HFFc6 (cell line): ENCODE results near the gene SMIM23. TPM values are rescaled to one million over a fixed set of nuclear protein-coding genes. Genes with fewer than 3 reads are reported as not detected.

Experiments used
- DNase-seq: peaks from one replicate; pipeline ENCODE4 v3.0.0-alpha.2; 2018
- H3K27ac Mint-ChIP-seq: 2 replicates; pipeline ENCODE4 v1.8.0; 2020; ENCODE audit warnings: mild to moderate bottlenecking, mixed read lengths
- H3K27me3 Mint-ChIP-seq: 2 replicates; pipeline ENCODE4 v1.8.0; 2021; ENCODE audit warnings: mild to moderate bottlenecking, moderate library complexity, mixed read lengths; ENCODE audit not compliant: insufficient read depth
- H3K36me3 Mint-ChIP-seq: 2 replicates; pipeline ENCODE4 v1.8.0; 2021; ENCODE audit warnings: low read depth, mixed read lengths
- H3K4me1 Mint-ChIP-seq: 2 replicates; pipeline ENCODE4 v1.8.0; 2020; ENCODE audit warnings: low read depth, mixed read lengths
- H3K4me3 Mint-ChIP-seq: 2 replicates; pipeline ENCODE4 v1.8.0; 2020; ENCODE audit warnings: mild to moderate bottlenecking, moderate library complexity, mixed read lengths
- H3K9me3 Mint-ChIP-seq: 2 replicates; pipeline ENCODE4 v1.8.0; 2020; ENCODE audit warnings: mild to moderate bottlenecking, mixed read lengths
- total RNA-seq, 6 experiments: library from RNA; stranded (reverse); fragmentation: NEBNext Ultra II Directional; extraction: Animal tissue kit (Norgen Biotek cat#: 25700); gene quantifications; 2 replicates in 1 of 6; 3 replicates in 5 of 6; pipeline ENCODE4 v1.2.3, GENCODE V29; 2021
- TF ChIP-seq, protein P1 (sequence below): fragments of 200-600 bp; sonication (generic); IDR thresholded peaks from 2 replicates; pipeline ENCODE4 v1.5.0; 2021; ENCODE audit warnings: antibody characterized with exemption, mild to moderate bottlenecking

SMIM23 gene
- total RNA-seq, 6 experiments from 2014 or later = not detected

DNA sequence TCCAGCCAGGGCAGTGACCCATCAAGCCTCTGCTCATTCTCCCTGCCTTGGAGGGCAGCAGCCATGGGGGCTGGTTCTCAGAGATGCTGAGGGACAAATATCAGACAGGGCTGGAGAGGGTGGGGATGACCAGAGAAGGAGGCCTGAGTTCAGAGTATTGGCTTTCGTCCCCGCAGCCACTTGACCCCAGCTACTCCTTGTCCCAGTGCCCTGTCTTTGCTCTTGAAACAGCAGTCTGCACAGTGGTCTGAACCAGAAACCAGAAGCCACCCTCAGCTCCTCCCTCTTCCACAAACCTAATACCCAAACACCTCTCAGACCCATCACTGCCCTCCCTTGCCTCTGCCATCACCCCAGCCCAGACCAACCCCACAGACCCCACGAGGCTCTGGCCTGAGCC, 36.3 kb upstream of the SMIM23 start:
- Mint-ChIP-seq H3K36me3 (no peaks in the 10 kb centered on the region), H3K9me3 (no peaks in the 10 kb centered on the region), H3K4me3 (no peak overlapping the region), H3K27me3 (peaks cover 4% of the 10 kb centered on the region), H3K4me1 (no peaks in the 10 kb centered on the region), H3K27ac (no peak overlapping the region)
- TF ChIP-seq, protein P1, sequence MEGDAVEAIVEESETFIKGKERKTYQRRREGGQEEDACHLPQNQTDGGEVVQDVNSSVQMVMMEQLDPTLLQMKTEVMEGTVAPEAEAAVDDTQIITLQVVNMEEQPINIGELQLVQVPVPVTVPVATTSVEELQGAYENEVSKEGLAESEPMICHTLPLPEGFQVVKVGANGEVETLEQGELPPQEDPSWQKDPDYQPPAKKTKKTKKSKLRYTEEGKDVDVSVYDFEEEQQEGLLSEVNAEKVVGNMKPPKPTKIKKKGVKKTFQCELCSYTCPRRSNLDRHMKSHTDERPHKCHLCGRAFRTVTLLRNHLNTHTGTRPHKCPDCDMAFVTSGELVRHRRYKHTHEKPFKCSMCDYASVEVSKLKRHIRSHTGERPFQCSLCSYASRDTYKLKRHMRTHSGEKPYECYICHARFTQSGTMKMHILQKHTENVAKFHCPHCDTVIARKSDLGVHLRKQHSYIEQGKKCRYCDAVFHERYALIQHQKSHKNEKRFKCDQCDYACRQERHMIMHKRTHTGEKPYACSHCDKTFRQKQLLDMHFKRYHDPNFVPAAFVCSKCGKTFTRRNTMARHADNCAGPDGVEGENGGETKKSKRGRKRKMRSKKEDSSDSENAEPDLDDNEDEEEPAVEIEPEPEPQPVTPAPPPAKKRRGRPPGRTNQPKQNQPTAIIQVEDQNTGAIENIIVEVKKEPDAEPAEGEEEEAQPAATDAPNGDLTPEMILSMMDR = no peak
- no peak for DNase-seq

DNA sequence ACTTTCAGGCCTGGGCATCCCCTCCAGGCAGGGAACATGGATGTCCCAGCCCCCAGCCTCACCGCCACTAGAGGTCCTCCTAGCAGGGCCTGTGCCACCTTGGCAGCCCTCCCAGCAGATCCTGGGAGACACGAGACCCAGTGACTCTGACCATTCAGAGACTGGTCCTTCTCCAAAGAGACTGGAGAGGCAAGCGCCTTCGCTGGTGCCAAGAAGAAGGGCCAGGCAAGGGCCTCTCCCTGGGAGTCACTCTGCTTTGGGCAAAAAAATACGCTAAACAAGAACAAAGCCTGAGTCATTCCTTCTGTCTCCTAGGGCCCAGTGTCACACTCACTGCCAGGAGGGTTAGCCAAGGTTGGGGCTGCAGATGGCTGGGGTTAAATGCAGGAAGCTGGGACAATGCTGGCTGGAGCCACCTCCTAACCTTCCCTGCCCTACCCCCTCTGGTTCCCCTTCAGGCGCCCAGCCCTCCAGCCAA, 35.3 kb upstream of the SMIM23 start:
- Mint-ChIP-seq H3K4me1 (no peaks in the 10 kb centered on the region), H3K9me3 (no peaks in the 10 kb centered on the region), H3K36me3 (no peaks in the 10 kb centered on the region), H3K27me3 (peaks cover 2% of the 10 kb centered on the region), H3K27ac (no peak overlapping the region), H3K4me3 (no peak overlapping the region)
- TF ChIP-seq, protein P1 = peak; percentile 32; the same call in 1 of the 2 replicates
- DNase-seq = peak; percentile 12

DNA sequence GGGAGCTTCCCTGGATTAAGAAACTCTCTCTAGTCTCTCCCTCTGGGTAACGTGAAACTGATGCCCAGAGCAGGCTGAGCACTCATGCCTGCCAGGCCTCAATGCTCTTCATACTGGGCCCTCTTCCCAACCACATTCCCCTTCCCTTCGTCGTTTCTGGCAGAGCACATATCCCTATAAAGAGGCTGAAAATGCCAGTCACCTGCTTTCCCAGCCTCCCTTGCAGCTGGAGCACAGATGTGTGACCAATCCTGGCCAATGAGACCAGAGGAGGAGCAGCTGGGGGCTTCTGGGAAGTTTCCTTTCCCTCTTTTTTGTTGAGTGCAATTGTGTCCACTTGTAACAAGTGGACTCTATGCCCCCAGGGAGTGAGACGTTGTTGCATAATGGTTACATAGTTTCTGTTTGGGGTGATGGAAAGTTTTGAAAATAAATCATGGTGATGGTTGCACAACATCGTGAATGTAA, 30.2 kb upstream of the SMIM23 start:
- Mint-ChIP-seq H3K4me1 (peaks cover 15% of the 10 kb centered on the region), H3K4me3 (no peak overlapping the region), H3K27ac (no peak overlapping the region), H3K36me3 (no peaks in the 10 kb centered on the region; the same call in 1 of the 2 replicates), H3K27me3 (no peaks in the 10 kb centered on the region), H3K9me3 (peaks cover 4% of the 10 kb centered on the region)
- TF ChIP-seq, protein P1 = no peak
- DNase-seq = no peak

DNA sequence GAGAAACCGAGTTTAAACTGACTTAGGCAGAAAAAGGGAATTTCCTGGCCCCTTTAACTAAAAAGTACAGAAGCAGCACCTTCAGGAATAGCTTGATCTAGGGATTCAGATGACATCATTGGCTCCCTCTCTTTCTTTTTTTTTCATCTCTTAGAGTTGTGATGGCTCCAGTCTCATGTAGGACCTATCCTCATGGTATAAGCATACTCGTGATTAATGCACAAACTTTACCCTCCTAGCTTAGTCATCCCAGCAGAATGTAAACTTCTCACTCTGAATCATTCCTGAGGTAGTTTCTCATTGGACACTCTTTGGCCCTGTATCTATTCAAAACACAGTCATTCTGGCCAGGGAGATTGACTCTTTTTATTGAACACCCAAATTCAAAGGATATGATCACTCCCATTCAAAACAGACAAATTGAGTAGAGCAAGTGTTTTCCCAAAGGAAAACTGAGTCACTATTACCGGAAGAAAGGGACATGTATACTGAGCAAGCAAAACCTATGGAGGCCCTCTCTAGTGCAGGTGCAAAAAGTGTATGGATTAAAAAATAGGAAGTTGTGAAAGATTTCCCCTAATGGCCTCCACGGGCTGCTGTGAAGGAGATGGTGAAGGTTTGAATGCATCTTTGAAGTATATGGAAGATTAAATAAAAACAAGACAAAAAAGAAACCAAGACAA, 27.6 kb upstream of the SMIM23 start:
- TF ChIP-seq, protein P1 = no peak
- H3K4me1 Mint-ChIP-seq = peaks cover 15% of the 10 kb centered on the region
- no peaks in the 10 kb centered on the region for H3K27me3 Mint-ChIP-seq
- peak overlapping the region; percentile 48 for H3K27ac Mint-ChIP-seq
- DNase-seq = peak; percentile 91
- no peaks in the 10 kb centered on the region; the same call in 1 of the 2 replicates for H3K36me3 Mint-ChIP-seq
- H3K4me3 Mint-ChIP-seq = peak overlapping the region; percentile 15
- peaks cover 4% of the 10 kb centered on the region for H3K9me3 Mint-ChIP-seq

DNA sequence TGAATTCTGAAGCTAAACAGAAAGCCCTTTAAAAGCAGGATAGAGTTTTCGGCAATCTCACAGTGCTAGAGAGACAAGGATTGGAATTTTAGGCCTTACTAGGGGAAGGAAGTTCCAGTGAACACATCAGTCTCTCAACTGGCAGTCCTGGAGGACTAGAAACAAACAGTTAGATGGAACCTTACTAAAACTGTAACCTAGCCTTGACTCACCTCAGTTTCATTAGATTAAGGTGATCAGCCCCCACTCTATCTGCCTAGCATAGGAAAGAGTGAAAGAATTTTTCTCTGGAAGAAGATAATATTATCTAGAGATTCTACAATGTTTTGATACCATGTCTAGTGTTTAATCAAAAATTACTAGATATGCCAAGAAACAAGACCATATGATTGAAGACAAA, 25.8 kb upstream of the SMIM23 start:
- peaks cover 8% of the 10 kb centered on the region for H3K27me3 Mint-ChIP-seq
- peaks cover 15% of the 10 kb centered on the region for H3K4me1 Mint-ChIP-seq
- DNase-seq = no peak
- no peaks in the 10 kb centered on the region; the same call in 1 of the 2 replicates for H3K36me3 Mint-ChIP-seq
- H3K9me3 Mint-ChIP-seq = peaks cover 4% of the 10 kb centered on the region
- H3K4me3 Mint-ChIP-seq = no peak overlapping the region
- no peak overlapping the region for H3K27ac Mint-ChIP-seq
- TF ChIP-seq, protein P1 = no peak
